Uterus (tissue), 2 donors: Measurements from ENCODE around the gene SAA1.

Experiments
- CTCF ChIP-seq, 4 experiments: fragments of 200-600 bp in 2 of 4; fragments of 450-650 bp in 2 of 4; sonication (generic) in 2 of 4; IDR thresholded peaks; one replicate each; pipeline ENCODE4 v1.5.1; 2016 to 2019; ENCODE audit warnings: antibody characterized with exemption in 4 of 4, mild to moderate bottlenecking in 2 of 4, moderate library complexity in 1 of 4
- POLR2A ChIP-seq, 2 donors: fragments of 450-650 bp; IDR thresholded peaks; one replicate each; pipeline ENCODE4 v1.6.1; 2016; ENCODE audit warnings: antibody characterized with exemption in 2 of 2, mild to moderate bottlenecking in 1 of 2, moderate library complexity in 1 of 2

GRCh38 chr11:18299721-18300120 lies 33.7 kb downstream of the SAA1 start:
- TF ChIP-seq CTCF (IDR thresholded peaks at IDR 0.05) (no peak), POLR2A (IDR thresholded peaks at IDR 0.05) (no peak)
